Breast epithelium (tissue), 4 donors: Measurements from ENCODE around the gene GTPBP6. TPM values are rescaled to one million over a fixed set of nuclear protein-coding genes. Genes with fewer than 3 reads are reported as not detected.

Experiments used
- DNase-seq, 2 donors: peaks; one replicate each; pipeline ENCODE4 v3.0.0-alpha.2; 2019; ENCODE audit warnings: low spot score in 2 of 2
- H3K27ac ChIP-seq, 2 donors: fragments of 200-600 bp; sonication (generic) in 1 of 2; one replicate each; pipeline ENCODE4 v1.5.1; 2016 to 2019; ENCODE audit warnings: mild to moderate bottlenecking in 1 of 2
- H3K27me3 ChIP-seq, 2 donors: fragments of 200-600 bp; sonication (generic) in 1 of 2; one replicate each; pipeline versions ENCODE4 v1.5.1 to v1.6.0; 2017 to 2019; ENCODE audit warnings: control low read depth in 1 of 2, mild to moderate bottlenecking in 1 of 2
- H3K36me3 ChIP-seq: fragments of 200-600 bp; one replicate; pipeline ENCODE4 v1.5.1; 2019
- H3K4me1 ChIP-seq, 2 donors: fragments of 200-600 bp; sonication (generic); one replicate each; pipeline ENCODE4 v1.5.1; 2016 to 2019; ENCODE audit warnings: control low read depth in 1 of 2
- H3K4me3 ChIP-seq, 3 donors: fragments of 200-600 bp; sonication (generic); 1 replicate in 2 of 3; 2 replicates in 1 of 3; pipeline ENCODE4 v1.5.1; 2016 to 2019; ENCODE audit warnings: mild to moderate bottlenecking in 3 of 3, moderate library complexity in 2 of 3
- H3K9me3 ChIP-seq, 2 donors: fragments of 200-600 bp; sonication (generic) in 1 of 2; one replicate each; pipeline ENCODE4 v1.5.1; 2016 to 2019; ENCODE audit warnings: control low read depth in 1 of 2
- CTCF ChIP-seq, 3 donors: fragments of 450-650 bp; IDR thresholded peaks; one replicate each; pipeline ENCODE4 v1.5.1; 2016 to 2017; ENCODE audit warnings: antibody characterized with exemption in 3 of 3, mild to moderate bottlenecking in 3 of 3, moderate library complexity in 3 of 3
- POLR2A ChIP-seq: fragments of 450-650 bp; IDR thresholded peaks from one replicate; pipeline ENCODE4 v1.6.1; 2016; ENCODE audit warnings: antibody characterized with exemption, mild to moderate bottlenecking, moderate library complexity
- POLR2AphosphoS5 ChIP-seq, 3 donors: sonication (generic); formaldehyde crosslinking; IDR thresholded peaks; one replicate each; pipeline ENCODE4 v1.6.1; 2017; ENCODE audit warnings: antibody characterized with exemption in 3 of 3
- intact Hi-C: fragments of 100-400 bp; cut with DNase I; formaldehyde crosslinking; loops from one replicate; pipeline ENCODE4 v1.15.1; 2023; ENCODE audit warnings: low total_unique reads
- total RNA-seq, 3 donors: library from RNA; depleted of rRNA; stranded (reverse); fragments of >200 nt; gene quantifications; one replicate each; pipeline ENCODE4 v1.1.0, GENCODE V29; 2016

GTPBP6 gene
- total RNA-seq, 3 donors from 2014 or later: 25.5 to 45.9 (median 27.2) TPM

- no peaks in the 10 kb centered on the region for H3K4me1 ChIP-seq
- no peaks in the 10 kb centered on the region for H3K27me3 ChIP-seq
- no peak overlapping the region for H3K27ac ChIP-seq
- DNase-seq: no peak
- no peak overlapping the region for H3K4me3 ChIP-seq
- TF ChIP-seq CTCF (IDR thresholded peaks at IDR 0.05) (no peak), POLR2A (no peak), POLR2AphosphoS5 (IDR thresholded peaks at IDR 0.05) (no peak)
- intact Hi-C loops: no loop called here
- H3K36me3 ChIP-seq: no peaks in the 10 kb centered on the region
- no peaks in the 10 kb centered on the region for H3K9me3 ChIP-seq
Observed at GRCh38 chrX:347351-348117, 28.9 kb upstream of the GTPBP6 start.

- H3K9me3 ChIP-seq: no peaks in the 10 kb centered on the region
- no peaks in the 10 kb centered on the region for H3K36me3 ChIP-seq
- no peaks in the 10 kb centered on the region for H3K4me1 ChIP-seq
- no peak overlapping the region for H3K4me3 ChIP-seq
- no peak for DNase-seq
- no peak for TF ChIP-seq CTCF (IDR thresholded peaks at IDR 0.05)
- no peak for TF ChIP-seq POLR2A
- TF ChIP-seq POLR2AphosphoS5 (IDR thresholded peaks at IDR 0.05): no peak
- intact Hi-C loops: no loop called here
- H3K27me3 ChIP-seq: no peaks in the 10 kb centered on the region
- no peak overlapping the region for H3K27ac ChIP-seq
Observed at GRCh38 chrX:346034-346813, 27.6 kb upstream of the GTPBP6 start.

GRCh38 chrX:345020-345925, 26.7 kb upstream of the GTPBP6 start:
- H3K36me3 ChIP-seq: no peaks in the 10 kb centered on the region
- no peaks in the 10 kb centered on the region for H3K4me1 ChIP-seq
- intact Hi-C loops: no loop called here
- TF ChIP-seq POLR2A (no peak), POLR2AphosphoS5 (IDR thresholded peaks at IDR 0.05) (no peak), CTCF (IDR thresholded peaks at IDR 0.05) (no peak)
- no peaks in the 10 kb centered on the region for H3K27me3 ChIP-seq
- no peak overlapping the region for H3K27ac ChIP-seq
- no peak for DNase-seq
- no peaks in the 10 kb centered on the region for H3K9me3 ChIP-seq
- H3K4me3 ChIP-seq: no peak overlapping the region

GRCh38 chrX:344371-344901, 25.8 kb upstream of the GTPBP6 start:
- Histone ChIP-seq H3K27me3 (no peaks in the 10 kb centered on the region), H3K36me3 (no peaks in the 10 kb centered on the region), H3K27ac (no peak overlapping the region), H3K4me3 (no peak overlapping the region), H3K9me3 (no peaks in the 10 kb centered on the region), H3K4me1 (no peaks in the 10 kb centered on the region)
- no peak for DNase-seq
- intact Hi-C loops: no loop called here
- TF ChIP-seq CTCF (IDR thresholded peaks at IDR 0.05): no peak
